GM19035 (cell line): ENCODE measurements around the gene CATSPERE.
A peak's percentile ranks its signal among the peaks of the same experiment; 100 is the strongest.

Source experiments
- ATAC-seq: cut with Tn5 transposase; IDR thresholded peaks from one replicate; pipeline ENCODE4 v1.9.1; 2021; ENCODE audit not compliant: unreplicated experiment

Gene CATSPERE

DNA sequence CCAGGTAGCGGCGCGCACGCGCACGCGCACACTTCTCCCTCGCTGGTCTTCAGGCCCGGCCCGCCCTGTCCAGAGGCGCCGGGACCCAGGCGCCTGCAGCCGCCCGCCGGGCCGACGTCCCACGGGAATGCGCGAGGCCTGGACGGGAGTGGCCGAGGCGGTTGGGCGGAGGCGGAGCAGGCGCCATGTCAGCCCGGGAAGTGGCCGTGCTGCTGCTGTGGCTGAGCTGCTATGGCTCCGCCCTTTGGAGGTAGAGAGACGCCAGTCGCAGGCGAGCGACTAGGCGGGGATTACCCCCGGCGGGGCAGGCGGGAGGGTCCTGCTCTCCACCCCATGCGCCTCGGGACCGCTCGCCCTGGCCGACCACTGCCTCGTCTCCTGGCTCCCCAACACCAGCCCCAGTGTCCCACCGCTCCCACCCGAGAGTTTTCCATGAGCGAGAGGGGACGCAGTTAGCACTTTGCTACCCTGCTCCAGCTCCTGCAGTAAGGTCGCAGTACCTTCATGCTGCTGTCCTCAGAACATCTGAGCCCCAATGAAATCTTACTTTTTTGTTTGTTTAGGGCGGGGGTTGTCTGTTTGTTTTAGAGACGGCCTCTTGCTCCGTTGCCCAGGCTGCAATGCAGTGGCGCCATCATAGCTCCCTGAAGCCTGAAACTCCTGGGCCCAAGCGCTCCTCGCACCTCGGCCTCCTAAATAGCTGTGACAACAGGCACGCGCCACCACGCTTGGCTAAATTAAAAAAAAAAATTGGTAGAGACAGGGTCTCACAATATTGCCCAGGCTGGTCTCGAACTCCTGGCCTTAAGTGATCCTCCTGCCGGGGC lies at the start of gene CATSPERE:
CATSPERE (plus strand) TSS at position 29 of the 827 bp plus-strand sequence; CDS start at position 186, 157 bp downstream.
- ATAC-seq = peak; percentile 99

GRCh38 chr1:244412176-244412575 lies 48.9 kb upstream of the CATSPERE start:
- no peak for ATAC-seq

DNA sequence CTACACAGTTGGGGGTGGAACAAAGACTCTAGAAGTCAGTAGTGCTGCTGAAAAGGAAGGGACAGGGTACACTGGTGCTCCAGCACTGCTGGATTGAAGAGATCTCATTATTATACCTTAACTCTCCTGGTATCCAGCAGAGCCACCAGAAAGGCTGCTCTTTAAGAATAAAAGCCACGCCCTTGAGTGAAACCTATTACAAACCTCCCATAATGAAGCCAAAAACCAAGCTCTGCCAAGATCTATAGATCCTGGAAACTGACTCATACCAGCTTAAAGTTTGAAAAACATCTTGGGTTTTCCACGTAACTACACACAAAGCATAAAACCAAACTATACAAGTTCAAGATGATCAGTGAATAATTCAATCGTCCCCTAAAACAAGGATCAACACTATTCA lies 47.3 kb upstream of the CATSPERE start:
- ATAC-seq = no peak

DNA sequence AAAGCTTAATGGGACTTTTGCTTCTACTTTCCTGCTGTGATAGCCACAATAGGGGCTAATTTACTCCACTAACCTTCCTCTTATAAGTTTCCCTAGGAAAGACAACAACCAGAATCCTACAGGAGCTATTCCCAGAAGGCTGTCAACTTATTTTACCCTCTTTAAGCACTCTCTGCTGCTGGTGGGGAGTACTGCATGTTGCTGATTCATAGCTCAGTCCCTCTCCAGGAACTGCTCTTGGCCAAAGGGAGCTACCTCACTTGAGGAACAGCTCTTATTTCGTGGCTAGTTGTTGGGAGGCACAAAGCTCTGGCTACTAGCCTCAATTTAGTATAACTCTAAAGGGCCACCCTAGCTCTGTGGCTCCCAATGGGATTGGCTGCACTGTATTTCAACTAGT lies 46.5 kb upstream of the CATSPERE start:
- no peak for ATAC-seq

DNA sequence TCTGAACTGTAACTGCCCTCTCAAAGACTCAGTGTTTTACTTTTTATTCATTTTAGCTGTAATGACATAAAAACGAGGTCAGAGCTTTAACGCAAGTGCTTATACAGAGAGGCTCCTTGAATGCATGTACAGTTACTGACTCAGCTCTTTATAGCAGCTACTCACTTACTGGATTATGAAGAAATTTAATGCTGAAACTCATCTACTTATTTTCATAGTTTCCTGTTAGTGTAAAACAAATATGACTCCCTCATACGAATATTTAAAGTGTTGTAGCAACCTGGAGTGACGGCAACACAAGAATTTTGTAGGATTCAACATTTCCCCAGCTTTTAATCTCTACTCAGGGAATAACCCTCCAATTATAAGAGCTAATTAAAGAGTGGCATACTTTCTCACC lies 42.0 kb upstream of the CATSPERE start:
- no peak for ATAC-seq

GRCh38 chr1:244422174-244422573 lies 38.9 kb upstream of the CATSPERE start:
- ATAC-seq = no peak

GRCh38 chr1:244424649-244425334 lies 36.3 kb upstream of the CATSPERE start:
- no peak for ATAC-seq

GRCh38 chr1:244427647-244428046 lies 33.4 kb upstream of the CATSPERE start:
- ATAC-seq = no peak

DNA sequence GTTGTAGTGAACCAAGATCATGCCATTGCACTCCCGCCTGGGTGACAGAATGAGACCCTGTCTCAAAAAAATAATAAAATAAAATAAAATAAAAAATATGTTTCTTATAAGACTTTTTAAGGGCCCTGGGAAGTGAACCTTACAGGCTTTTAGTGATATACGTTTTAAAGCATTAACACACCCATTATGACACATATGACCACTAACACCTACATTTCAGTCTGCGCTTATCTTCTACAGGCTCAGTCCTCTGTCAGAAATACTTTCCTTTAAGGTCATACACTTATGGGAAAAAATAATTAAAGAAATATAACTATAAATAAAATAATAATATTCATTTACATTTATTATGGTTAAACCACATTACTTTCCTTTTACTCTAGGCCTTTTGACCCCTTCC lies 31.3 kb upstream of the CATSPERE start:
- no peak for ATAC-seq

GRCh38 chr1:244431166-244431565 lies 29.9 kb upstream of the CATSPERE start:
- no peak for ATAC-seq

DNA sequence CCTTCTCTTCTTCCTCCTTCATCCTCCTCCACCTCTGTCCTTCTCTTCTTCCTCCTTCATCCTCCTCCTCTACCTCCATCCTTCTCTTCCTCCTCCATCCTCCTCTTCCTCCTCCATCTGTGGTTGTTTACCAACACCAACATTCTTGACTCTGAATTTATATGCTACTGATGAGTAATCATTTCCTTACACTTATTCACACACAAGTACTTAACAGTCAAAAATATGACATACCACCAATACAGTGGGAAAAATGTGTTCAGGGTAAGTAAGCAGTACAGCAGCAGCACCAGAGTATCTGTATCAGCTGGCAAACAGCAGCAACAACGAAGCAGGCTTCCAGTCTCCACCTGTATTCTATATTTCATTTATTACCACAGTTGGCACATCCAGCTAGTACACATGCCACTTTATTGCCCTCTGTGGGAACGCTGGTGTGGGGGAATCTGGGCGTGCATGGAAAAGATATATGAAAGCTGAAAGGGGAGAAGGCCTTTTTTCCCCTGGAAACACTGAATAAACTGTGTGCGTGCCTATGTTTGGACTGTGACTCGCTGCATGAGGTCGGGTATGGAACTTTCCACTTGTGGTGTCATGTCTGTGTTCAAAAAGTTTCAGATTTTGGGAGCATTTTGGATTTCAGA lies 25.4 kb upstream of the CATSPERE start:
- no peak for ATAC-seq

- no peak for ATAC-seq
Measured at GRCh38 chr1:244436336-244437085, 24.6 kb upstream of the CATSPERE start.

DNA sequence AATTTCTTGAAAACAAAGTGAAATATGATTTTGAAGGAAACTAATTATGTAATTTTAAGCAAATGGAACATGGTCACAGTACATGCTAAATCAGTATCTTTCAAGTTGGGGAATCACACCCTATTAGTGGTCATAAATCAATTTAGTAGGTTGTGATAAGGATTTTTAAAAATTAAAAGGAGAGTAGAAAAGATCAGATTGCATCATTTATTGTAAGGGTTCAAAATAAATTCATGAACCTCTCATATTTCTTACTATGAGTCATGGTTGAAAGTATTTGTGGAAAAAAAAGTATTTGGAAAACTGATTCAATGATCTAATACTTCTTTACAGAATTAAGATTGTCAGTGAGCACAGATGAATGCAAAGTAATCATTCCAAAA lies 24.0 kb upstream of the CATSPERE start:
- ATAC-seq = no peak

DNA sequence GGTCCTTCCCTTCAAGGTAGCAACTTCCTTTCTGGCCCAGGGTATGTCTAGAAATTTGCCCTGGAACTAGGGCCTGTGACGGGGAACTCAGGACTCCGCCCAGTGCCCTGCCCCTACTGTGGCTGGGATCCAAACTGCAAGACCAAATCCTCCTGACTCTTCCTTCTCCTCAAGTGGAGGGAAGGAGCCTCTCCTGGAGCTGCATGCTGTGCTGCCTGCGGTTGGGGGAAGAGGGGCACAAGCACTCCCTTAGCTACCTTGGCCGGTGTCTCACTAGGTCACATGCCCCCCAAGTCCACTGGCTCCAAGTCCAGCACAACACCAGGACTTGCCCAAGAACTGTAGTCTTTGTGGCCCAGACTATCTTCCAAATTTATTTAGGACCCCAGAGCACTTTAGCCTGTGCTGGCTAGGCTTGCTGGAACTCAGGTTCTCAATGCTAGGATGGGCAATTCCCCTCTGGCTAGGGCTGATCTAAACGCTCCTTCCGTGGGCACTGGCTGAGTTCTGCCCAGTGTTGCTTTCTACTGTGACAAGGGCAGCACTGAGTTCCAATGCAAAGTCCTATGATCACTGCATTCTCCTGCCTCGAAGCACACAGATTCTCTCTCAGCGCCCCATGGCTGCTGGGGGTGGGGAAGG lies 21.6 kb upstream of the CATSPERE start:
- ATAC-seq = no peak

GRCh38 chr1:244442850-244443249 lies 18.2 kb upstream of the CATSPERE start:
- ATAC-seq = no peak

DNA sequence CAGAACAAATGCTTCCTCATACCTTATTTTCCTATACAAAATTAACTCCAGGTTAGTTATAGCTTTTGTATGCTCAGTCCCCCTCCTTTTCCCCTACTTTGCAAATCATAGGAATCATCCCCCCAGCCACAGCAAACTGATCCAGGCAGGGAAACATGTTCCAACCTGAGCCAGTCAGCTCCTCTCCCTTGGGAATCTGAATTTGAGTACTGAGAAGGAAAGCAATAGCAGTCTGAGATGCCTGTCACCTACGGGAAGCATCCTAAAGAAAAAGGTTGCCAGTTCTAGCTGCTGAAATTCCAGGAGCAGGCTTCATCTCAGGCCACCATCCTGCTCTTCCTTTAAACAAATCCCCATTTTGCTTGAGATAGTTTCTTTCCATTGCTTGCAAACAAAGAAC lies 16.2 kb upstream of the CATSPERE start:
- no peak for ATAC-seq

DNA sequence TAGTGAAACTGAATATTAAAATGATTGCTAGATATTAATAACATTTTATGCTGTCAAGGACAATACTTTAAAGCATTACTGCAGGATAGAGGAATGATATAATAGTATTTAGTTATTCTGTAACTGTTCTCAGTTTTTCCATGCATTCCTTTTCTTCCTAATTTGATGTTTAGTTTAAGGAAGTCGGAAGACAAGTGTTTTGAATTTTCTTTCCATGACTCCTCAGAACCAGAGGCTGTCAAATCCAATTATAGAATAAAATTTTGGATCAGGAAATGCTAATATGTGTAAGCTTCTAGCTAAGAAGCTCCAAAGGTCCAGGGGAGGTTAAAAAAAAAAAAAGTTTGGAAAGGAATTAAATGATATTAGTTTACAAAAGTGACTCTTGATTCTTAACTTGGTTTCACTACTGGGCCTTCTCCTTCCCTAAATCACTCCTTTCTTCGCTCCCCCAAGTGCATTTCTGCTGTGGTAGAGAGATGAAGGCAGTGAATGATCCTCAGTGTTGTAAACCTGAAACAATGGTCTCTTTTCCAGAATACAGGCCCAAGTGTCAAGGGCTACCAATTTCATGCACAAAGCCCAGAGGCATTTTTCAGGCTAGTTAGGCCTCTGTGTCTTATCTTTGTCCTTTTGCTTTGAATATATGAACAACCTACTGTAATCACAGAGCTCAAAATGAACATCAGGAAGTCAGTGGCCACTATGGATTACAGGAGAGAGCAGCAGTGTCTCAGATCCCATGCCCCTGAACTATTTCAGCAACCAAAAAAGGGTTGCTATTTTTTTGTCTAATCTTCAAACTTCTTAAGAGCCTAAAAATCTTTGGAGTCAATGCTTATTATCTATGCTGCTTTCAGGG lies 15.5 kb upstream of the CATSPERE start:
- ATAC-seq = no peak

- no peak for ATAC-seq
Measured at GRCh38 chr1:244447024-244447423, 14.0 kb upstream of the CATSPERE start.

- ATAC-seq = no peak
Measured at GRCh38 chr1:244447552-244447951, 13.5 kb upstream of the CATSPERE start.
